ENCODE data around the gene CACNB1.
"Not testable (repeated sequence)": the region's sequence is repeated elsewhere in the genome, so short reads cannot be mapped to it uniquely, and the experiment has no call there.

Gene CACNB1

DNA sequence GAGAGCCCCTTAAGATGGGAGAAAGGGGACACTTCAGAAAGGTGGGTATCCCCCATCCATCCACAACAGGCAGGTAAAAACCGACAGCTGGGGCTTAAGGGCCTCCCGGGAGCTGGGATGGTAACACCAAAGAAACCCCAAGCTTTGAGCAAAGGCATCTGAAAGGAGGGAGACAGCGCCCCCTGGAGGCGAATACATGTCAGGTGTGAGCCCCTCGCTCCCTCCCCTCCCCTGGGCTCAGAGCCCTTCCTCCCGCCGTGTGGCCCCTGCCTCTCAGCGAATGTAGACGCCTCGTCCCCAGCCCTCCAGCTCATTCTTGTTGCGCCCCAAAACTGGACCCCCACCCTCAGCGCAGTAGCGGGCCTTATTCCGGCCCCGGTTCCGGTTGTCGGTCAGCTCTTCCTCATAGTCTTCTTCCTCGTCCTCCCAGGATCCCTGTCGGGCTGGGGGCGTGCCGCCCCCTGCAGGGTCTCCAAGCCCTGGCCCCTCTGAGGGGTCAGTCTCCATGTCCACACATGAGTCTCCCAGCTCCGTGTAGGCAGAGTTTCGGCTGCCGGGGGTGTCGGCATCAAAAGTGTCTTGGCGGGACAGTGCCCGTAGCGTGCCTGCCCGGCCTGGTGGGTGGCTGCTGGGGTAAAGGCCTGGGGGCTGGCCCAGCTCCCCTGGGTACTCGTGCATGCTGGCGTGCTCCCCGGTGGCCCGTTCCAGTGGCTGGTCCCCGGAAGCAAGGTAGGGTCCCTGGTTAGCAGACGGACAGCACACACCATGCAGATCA is 22.4 kb downstream of the CACNB1 start:
- DNase-seq (peak; percentile 80), ATAC-seq (peak; percentile 78)

DNA sequence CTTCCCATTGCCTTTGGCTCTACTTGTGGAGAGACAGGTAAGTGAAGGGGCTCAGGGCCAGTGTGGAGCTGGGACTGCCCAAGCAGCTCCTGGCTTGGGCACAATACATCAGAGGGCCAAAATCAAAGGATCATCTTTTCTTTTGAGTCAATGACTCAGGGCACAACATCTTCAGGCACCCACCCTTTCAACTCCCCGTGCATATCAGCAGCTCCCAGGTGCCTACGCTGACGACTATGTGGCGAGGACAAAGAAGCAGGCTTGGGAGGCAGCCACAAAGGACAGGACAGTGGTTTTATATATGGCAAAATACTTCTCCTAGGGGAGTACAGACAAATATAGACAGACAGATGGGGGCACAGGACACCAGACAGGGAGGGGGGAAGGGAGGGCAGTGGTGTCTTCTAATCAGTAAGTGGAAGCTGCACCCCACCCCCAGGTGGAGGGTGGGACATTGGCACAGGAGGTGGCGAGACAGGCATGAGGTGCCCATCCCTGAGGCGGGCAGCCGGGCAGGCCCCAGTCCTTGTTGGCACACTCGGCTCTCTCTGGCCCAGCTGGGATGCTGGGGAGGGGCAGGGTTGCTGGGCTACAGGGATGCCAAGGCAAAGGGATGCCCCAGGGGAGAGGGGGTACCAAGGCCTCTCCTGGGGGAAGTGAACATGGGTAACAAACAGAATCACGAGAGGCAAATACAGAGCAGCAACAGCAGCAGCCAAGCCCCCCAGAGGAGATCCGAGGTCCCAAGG is 23.8 kb downstream of the CACNB1 start:
- ATAC-seq (no peak), DNase-seq (no peak)

- DNase-seq (no peak), ATAC-seq (no peak)
These were observed 24.4 kb downstream of the CACNB1 start for GRCh38 chr17:39173080-39173479.

DNA sequence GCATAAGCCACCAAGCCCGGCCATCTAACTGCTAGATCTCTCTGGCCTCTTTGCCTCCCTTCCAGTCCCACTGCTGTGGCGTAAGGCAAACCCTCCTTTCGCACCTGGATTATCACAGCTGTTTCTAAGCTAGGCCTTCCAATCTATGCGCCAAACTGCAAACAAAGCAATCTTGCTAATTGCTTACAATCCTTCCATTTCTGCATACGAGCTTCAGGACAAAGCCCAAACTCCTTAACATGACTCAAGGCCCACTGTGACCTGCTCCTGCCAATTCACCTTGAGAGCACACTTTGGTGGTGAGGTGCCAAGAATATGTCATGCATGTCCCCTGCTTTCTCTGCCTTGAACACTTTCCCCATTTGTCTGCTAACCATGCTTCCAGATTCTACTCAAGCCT is 25.5 kb downstream of the CACNB1 start:
- no peak for ATAC-seq

DNA sequence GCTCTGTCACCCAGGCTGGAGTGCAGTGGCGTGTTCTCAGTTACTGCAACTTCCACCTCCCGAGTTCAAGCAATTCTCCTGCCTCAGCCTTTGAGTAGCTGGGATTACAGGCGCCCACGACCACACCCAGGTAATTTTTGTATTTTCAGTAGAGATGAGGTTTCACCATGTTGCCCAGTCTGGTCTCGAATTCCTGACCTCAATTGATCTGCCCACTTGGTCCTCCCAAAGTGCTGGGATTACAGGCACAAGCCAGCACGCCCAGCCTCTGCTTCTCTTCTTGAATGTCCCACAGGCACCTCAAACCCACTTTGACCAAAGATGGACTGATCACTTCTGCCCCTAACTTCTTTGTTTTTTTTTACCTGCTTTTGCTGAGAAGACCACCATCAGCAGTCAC is 26.9 kb downstream of the CACNB1 start:
- ATAC-seq, result no peak

More for the DNA sequence above, 25.5 kb downstream of the CACNB1 start:
- no peak for DNase-seq

DNA sequence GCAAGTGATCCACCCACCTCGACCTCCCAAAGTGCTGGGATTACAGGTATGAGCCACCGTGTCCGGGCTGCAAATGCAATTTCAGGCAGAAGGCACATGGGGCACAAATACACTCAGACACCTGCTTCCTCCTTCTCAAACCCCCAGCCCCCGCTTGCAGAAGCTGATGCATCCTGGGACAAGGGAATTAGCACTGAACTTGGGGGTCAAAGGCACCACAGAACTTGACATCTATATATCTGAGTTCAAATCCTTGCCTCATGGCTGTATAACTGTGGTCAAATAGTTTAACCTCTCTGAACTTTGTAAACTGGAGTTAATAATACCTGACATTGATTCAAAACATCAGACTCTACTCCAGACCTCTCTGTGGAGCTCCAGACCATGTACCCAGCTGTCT is 27.4 kb downstream of the CACNB1 start:
- no peak for DNase-seq

More for the DNA sequence above, 26.9 kb downstream of the CACNB1 start:
- DNase-seq, result no peak

DNA sequence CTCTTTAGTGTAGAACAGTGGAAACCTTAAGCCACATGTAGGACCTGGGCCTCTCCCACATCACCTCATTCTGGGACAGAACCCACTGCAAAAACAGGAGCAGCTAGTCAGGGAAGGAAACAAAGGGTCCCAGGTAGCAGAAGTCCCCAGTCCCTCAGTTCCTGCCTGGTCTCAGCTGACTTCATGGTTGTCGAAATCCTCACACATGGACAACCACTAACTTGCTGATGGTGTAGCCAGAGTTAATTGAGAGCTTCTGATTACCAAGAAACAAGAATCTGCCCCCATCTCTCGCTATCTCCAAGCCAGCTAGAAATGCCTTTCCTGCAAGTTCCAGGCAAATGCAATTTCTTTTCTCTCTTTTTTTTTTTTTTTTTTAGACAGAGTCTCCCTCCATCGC is 28.0 kb downstream of the CACNB1 start:
- ATAC-seq (no peak), DNase-seq (no peak)

More for the DNA sequence above, 27.4 kb downstream of the CACNB1 start:
- ATAC-seq, result no peak

DNA sequence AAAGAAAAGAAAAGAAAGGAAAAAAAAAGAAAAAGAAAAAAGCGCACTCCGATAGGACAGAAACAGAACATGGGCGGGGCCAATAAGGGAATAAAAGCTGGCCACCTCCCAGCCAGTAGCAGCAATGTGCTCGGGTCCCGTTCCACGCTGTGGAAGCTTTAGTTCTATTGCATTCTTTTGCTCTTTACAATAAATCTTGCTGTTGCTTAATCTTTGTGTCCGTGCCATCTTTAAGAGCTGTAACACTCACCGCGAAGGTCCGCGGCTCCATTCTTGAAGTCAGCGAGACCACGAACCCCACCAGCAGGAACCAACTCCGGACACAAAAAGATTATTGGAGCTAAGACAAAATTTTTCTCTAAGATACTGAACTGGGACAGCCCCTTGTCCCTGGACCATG is 28.4 kb downstream of the CACNB1 start:
- ATAC-seq (no peak), DNase-seq (no peak)

- DNase-seq, ATAC-seq: not testable (repeated sequence)
These were observed 29.0 kb downstream of the CACNB1 start for GRCh38 chr17:39168503-39168902.

GRCh38 chr17:39167476-39167875 is 30.0 kb downstream of the CACNB1 start:
- DNase-seq, result no peak
- ATAC-seq, result no peak

DNA sequence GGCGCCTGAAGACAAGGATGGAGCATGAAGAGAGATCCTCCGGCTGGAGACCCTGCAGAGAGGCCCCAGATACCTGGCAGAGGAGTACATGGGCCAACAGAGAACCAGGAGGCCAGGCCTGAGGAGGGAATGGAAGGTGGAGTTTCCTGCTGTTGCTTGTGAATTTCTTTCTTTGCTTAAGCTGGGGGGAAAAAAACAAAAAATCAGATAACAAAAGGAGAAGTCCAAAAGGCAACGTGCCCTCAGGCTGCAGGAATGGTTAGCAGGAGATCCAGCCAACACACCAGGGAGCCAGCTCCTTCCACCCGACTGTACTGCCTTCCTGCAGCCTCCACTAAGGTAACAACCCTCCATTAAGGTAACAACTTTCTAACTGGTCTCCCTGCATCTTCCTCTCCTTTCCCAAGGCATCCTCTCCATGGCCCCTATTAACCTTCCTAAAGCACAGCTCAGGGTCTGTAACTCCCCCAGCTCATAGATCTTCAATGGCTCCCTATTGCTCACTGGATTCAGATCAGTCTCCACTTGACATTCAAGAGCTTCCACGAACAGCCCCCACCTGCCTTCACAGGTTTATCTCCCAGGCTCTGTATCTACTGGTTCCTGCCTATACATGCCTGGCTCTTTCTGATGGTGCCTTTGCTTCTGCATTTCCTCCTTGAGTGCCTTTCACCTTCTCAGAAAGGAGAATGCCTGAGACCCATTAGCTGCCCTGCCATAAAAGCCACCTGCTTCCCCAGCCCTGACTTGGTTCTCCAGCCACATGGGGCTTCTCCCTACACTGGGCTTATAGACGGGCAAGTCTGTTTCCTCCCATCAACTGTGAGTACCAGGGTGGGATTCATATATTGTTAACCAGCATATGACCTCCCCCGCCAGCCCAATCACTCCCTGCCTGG is 30.8 kb downstream of the CACNB1 start:
- DNase-seq (no peak), ATAC-seq (no peak)

DNA sequence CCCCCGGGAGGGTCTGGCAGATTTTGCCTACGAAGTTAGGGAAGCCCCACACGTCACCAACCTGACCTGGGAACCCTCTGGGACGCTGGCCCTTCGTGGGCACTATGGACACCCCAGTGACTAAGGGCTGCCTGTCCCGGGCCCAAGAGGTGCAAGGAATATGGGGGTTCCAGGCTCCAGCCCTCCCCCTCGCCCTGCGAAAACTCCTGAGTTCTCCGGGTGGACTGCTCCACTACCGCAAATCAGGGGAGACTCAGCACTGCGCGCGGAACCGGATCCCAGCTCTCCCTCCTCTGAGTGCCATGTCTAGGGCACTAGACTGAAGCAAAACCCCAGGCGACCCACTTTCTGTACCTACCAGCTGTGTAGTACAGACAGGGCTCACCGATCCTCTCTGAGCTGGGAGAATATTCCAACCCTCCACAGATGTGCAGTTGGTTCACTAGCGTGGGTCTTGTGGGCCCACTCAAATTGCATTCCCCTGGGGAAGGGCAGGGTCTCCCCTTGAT is 31.6 kb downstream of the CACNB1 start, which contains the start of gene ARL5C:
Gene ARL5C (minus strand): TSS at position 321 of the 509 bp plus-strand sequence. CDS start 401 bp downstream, outside the sequence.
- no peak for DNase-seq
- no peak for ATAC-seq

DNA sequence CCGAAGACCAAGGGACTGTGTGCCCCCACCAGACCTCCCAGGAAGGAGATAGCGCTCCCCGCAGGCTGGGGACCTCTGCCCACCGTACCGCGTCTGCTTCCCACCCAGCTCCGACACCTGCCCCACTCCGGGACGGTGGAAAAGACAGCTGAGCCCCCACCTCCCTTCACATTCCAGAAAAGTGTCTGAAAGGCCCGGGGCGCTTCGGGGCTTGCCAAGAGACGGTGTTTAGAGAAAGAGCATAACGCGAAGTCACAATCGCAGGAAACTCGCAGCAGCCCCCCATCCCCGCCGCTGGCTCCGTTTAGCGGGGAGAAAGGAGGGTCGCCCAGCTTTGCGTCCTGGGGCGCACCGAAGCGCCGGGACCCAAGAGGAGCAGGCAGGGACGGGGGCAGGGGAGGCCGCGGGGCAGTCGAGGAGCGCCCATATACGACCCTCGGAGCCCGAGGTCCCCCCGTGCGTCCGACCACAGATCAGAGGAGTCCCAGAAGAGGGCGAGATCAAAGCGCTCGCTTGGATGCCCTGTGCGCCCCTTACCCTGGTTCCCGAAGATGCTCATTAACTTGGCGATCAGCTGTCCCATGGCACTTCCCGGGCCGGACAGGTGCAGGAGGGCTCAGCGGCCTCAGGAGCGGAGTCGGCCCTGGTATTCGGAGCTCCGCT is 32.2 kb downstream of the CACNB1 start:
- DNase-seq, result peak; percentile 20
- peak; percentile 5 for ATAC-seq

GRCh38 chr17:39164675-39165143 is 32.8 kb downstream of the CACNB1 start:
- ATAC-seq (peak; percentile 97), DNase-seq (peak; percentile 88)

- DNase-seq (no peak), ATAC-seq (no peak)
These were observed 35.5 kb downstream of the CACNB1 start for GRCh38 chr17:39161962-39162361.

- no peak for ATAC-seq
These were observed 38.8 kb downstream of the CACNB1 start for GRCh38 chr17:39158623-39159022.

GRCh38 chr17:39156491-39156890 is 41.0 kb downstream of the CACNB1 start:
- no peak for DNase-seq

More at GRCh38 chr17:39158623-39159022, 38.8 kb downstream of the CACNB1 start:
- DNase-seq, result no peak

DNA sequence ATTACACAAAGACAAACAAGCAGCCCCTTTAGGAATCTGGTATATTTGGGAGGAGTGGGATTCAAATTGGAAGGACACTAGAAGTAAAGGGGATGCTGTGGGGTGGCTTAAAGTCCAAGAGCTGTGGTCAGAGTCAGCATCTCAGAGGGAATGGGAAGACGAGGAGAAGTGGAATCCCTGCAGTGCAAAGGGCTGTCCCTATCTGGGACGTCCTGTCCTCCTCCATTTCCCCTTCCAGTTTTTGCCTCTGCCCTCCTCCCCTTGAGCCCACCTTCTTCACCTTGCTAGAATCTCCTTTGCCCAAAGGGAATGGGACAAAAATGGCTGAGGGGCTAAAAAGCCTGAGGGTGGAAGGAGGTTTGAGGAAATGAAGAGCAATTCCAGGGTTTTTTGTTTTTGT is 41.8 kb downstream of the CACNB1 start:
- ATAC-seq, result no peak

More at GRCh38 chr17:39156491-39156890, 41.0 kb downstream of the CACNB1 start:
- ATAC-seq, result no peak

DNA sequence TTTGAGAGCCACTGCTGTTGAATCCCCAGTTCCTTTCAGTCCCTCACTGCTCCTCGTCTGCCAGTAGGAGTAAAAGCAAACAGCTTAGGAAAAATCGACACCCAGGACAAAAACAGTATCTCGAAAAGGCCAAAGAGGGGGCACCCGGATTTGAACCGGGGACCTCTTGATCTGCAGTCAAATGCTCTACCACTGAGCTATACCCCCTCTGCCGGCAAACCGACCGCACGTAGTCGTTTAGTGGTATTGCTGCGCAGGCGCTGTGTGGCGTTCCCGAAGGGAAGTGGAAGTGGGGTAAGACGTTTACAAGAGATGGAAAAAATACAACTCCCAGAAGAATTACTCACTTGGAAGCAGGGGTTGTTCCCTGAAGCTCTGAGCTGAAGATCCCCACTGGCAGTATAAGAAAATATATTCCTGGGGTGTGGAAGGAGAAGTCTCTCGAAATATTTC is 43.8 kb downstream of the CACNB1 start:
- peak; percentile 48 for ATAC-seq

More for the DNA sequence above, 41.8 kb downstream of the CACNB1 start:
- DNase-seq, result no peak

GRCh38 chr17:39151943-39152818 is 45.3 kb downstream of the CACNB1 start:
- ATAC-seq (no peak), DNase-seq (peak; percentile 30)

More for the DNA sequence above, 43.8 kb downstream of the CACNB1 start:
- peak; percentile 94 for DNase-seq

All from stimulated activated naive CD8-positive, alpha-beta T cell treated with anti-CD3 and anti-CD28 coated beads, Interleukin-15, Interleukin-2, amounts not matched to agents 100 U/mL and 50 U/mL, for 24 hours (primary cell).